Measurements from ENCODE around the gene CLVS2. TPM values are rescaled to one million over a fixed set of nuclear protein-coding genes. Genes with fewer than 3 reads are reported as not detected.

Gene CLVS2
- total and polyA plus RNA-seq, 4 donors, result 0.25 TPM; not detected in 3

- no peaks in the 10 kb centered on the region for H3K36me3 ChIP-seq (ENCODE audit: control insufficient read depth in 4 of 4, insufficient read depth in 3 of 4, low read depth in 1 of 4, low read length in 3 of 4)
- H3K9ac ChIP-seq (ENCODE audit: low read depth in 1 of 2, low read length in 2 of 2), result no peak overlapping the region
- no peaks in the 10 kb centered on the region for H3K27me3 ChIP-seq (ENCODE audit: control insufficient read depth in 4 of 4, insufficient read depth in 4 of 4, low read length in 3 of 4)
- no peak overlapping the region for H3K27ac ChIP-seq (ENCODE audit: low read depth in 1 of 2, low read length in 2 of 2)
- H3K4me1 ChIP-seq (ENCODE audit: control insufficient read depth in 4 of 4, insufficient read depth in 4 of 4, low read length in 3 of 4), result no peaks in the 10 kb centered on the region
- no peak overlapping the region for H3K4me3 ChIP-seq (ENCODE audit: low read depth in 1 of 3, low read length in 3 of 3)
- H3K9me3 ChIP-seq (ENCODE audit: control insufficient read depth in 4 of 4, low read length in 3 of 4), result no peaks in the 10 kb centered on the region
- DNase-seq (ENCODE audit: low spot score), result no peak
- TF ChIP-seq EGR1 (IDR thresholded peaks at IDR 0.05; ENCODE audit: low read depth in 2 of 2) (no peak), YY1 (IDR thresholded peaks at IDR 0.05) (no peak)
- TF ChIP-seq, protein P1, sequence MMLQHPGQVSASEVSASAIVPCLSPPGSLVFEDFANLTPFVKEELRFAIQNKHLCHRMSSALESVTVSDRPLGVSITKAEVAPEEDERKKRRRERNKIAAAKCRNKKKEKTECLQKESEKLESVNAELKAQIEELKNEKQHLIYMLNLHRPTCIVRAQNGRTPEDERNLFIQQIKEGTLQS (IDR thresholded peaks at IDR 0.05), result no peak
Observed at GRCh38 chr6:123091896-123092271, 95.8 kb downstream of the CLVS2 start.

GRCh38 chr6:123094795-123095194 lies 98.8 kb downstream of the CLVS2 start:
- H3K36me3 ChIP-seq (ENCODE audit: control insufficient read depth in 4 of 4, insufficient read depth in 3 of 4, low read depth in 1 of 4, low read length in 3 of 4), result no peaks in the 10 kb centered on the region
- WGBS, result 52% methylated on average over 1 of the region's 1 CpG
- no peak for TF ChIP-seq REST (IDR thresholded peaks at IDR 0.05)
- no peak for TF ChIP-seq HNF4G (IDR thresholded peaks at IDR 0.05)
- TF ChIP-seq, protein P2, sequence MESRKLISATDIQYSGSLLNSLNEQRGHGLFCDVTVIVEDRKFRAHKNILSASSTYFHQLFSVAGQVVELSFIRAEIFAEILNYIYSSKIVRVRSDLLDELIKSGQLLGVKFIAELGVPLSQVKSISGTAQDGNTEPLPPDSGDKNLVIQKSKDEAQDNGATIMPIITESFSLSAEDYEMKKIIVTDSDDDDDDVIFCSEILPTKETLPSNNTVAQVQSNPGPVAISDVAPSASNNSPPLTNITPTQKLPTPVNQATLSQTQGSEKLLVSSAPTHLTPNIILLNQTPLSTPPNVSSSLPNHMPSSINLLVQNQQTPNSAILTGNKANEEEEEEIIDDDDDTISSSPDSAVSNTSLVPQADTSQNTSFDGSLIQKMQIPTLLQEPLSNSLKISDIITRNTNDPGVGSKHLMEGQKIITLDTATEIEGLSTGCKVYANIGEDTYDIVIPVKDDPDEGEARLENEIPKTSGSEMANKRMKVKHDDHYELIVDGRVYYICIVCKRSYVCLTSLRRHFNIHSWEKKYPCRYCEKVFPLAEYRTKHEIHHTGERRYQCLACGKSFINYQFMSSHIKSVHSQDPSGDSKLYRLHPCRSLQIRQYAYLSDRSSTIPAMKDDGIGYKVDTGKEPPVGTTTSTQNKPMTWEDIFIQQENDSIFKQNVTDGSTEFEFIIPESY (IDR thresholded peaks at IDR 0.05), result no peak
- TF ChIP-seq MAX (IDR thresholded peaks at IDR 0.05), result no peak

DNA sequence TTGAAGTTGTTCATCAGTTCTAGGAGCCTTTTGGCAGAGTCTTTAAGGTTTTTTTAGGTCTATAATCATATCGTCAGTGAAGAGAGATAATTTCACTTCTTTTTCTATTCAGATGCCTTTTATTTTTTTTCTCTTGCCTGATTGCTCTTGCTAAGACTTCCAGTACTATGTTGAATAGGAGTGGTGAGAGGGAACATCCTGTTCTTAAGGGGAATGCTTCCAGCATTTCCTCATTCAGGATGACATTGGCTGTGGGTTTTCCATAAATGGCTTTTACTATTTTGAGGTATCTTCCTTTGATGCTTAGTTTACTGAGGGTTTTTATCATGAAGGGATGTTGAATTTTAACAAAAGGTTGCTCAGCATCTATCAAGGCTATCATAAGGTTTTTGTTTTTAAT lies 109.5 kb downstream of the CLVS2 start:
- Histone ChIP-seq H3K4me3 (ENCODE audit: low read depth in 1 of 3, low read length in 3 of 3) (no peak overlapping the region), H3K27ac (ENCODE audit: low read depth in 1 of 2, low read length in 2 of 2) (no peak overlapping the region), H3K9ac (ENCODE audit: low read depth in 1 of 2, low read length in 2 of 2) (no peak overlapping the region), H3K27me3 (ENCODE audit: control insufficient read depth in 4 of 4, insufficient read depth in 4 of 4, low read length in 3 of 4) (peaks cover 0 to 2% (median 0%) of the 10 kb centered on the region in 4 donors), H3K4me1 (ENCODE audit: control insufficient read depth in 4 of 4, insufficient read depth in 4 of 4, low read length in 3 of 4) (no peaks in the 10 kb centered on the region), H3K9me3 (ENCODE audit: control insufficient read depth in 4 of 4, low read length in 3 of 4) (peaks cover 0 to 3% (median 0%) of the 10 kb centered on the region in 4 donors), H3K36me3 (ENCODE audit: control insufficient read depth in 4 of 4, insufficient read depth in 3 of 4, low read depth in 1 of 4, low read length in 3 of 4) (no peaks in the 10 kb centered on the region)
- 66% methylated on average over 1 of the region's 1 CpG for WGBS
- no peak for DNase-seq (ENCODE audit: low spot score)
- TF ChIP-seq FOXA1 (IDR thresholded peaks at IDR 0.05) (no peak), NR2F2 (IDR thresholded peaks at IDR 0.05) (no peak), HNF4G (IDR thresholded peaks at IDR 0.05) (no peak), HNF4A (conservative IDR thresholded peaks at IDR 0.05) (no peak), RAD21 (IDR thresholded peaks at IDR 0.05) (no peak), CTCF (IDR thresholded peaks at IDR 0.05; ENCODE audit: low read depth, low read length, missing input control) (no peak), TAF1 (conservative IDR thresholded peaks at IDR 0.05) (no peak), JUND (IDR thresholded peaks at IDR 0.05) (no peak), RXRA (IDR thresholded peaks at IDR 0.05) (no peak), MAX (IDR thresholded peaks at IDR 0.05) (no peak), EGR1 (IDR thresholded peaks at IDR 0.05; ENCODE audit: low read depth in 2 of 2) (no peak), SP1 (IDR thresholded peaks at IDR 0.05) (no peak)
- TF ChIP-seq, protein P1 (IDR thresholded peaks at IDR 0.05), result no peak
- TF ChIP-seq, protein P2 (IDR thresholded peaks at IDR 0.05), result no peak

More at GRCh38 chr6:123094795-123095194, 98.8 kb downstream of the CLVS2 start:
- Histone ChIP-seq H3K9ac (ENCODE audit: low read depth in 1 of 2, low read length in 2 of 2) (no peak overlapping the region), H3K4me1 (ENCODE audit: control insufficient read depth in 4 of 4, insufficient read depth in 4 of 4, low read length in 3 of 4) (no peaks in the 10 kb centered on the region), H3K27me3 (ENCODE audit: control insufficient read depth in 4 of 4, insufficient read depth in 4 of 4, low read length in 3 of 4) (no peaks in the 10 kb centered on the region), H3K9me3 (ENCODE audit: control insufficient read depth in 4 of 4, low read length in 3 of 4) (no peaks in the 10 kb centered on the region), H3K4me3 (ENCODE audit: low read depth in 1 of 3, low read length in 3 of 3) (no peak overlapping the region), H3K27ac (ENCODE audit: low read depth in 1 of 2, low read length in 2 of 2) (no peak overlapping the region)
- no peak for DNase-seq (ENCODE audit: low spot score)

All from liver (tissue), 9 donors.